Mucosa of descending colon (tissue), 3 donors: ENCODE results near the gene RRM2. TPM values are rescaled to one million over a fixed set of nuclear protein-coding genes. Genes with fewer than 3 reads are reported as not detected.
A peak's percentile ranks its signal among the peaks of the same experiment; 100 is the strongest.

Experiments
- ATAC-seq: fragments of 200-7000 bp; cut with Tn5 transposase; one replicate; pipeline ENCODE4 v1.9.1; 2020; ENCODE audit warnings: mild to moderate bottlenecking, moderate library complexity
- DNase-seq, 3 donors: peaks; one replicate each; pipeline ENCODE4 v3.0.0-alpha.2; 2020
- H3K36me3 ChIP-seq: fragments of 200-600 bp; one replicate; pipeline ENCODE4 v1.8.0; 2021; ENCODE audit warnings: low read depth, mild to moderate bottlenecking
- H3K4me1 ChIP-seq: fragments of 200-600 bp; one replicate; pipeline ENCODE4 v1.8.0; 2021; ENCODE audit warnings: low read depth, mild to moderate bottlenecking
- H3K4me3 ChIP-seq: fragments of 200-600 bp; one replicate; pipeline ENCODE4 v1.8.0; 2021; ENCODE audit warnings: mild to moderate bottlenecking
- H3K9me3 ChIP-seq: fragments of 200-600 bp; one replicate; pipeline ENCODE4 v1.8.0; 2021; ENCODE audit warnings: mild to moderate bottlenecking
- CTCF ChIP-seq: fragments of 200-600 bp; IDR thresholded peaks from one replicate; pipeline ENCODE4 v1.8.0; 2022; ENCODE audit warnings: antibody characterized with exemption, mild to moderate bottlenecking
- intact Hi-C, 2 donors: fragments of 100-400 bp; cut with DNase I in 1 of 2; cut with micrococcal nuclease in 1 of 2; formaldehyde crosslinking; loops; one replicate each; pipeline versions ENCODE4 v1.11.0 to v1.11.1; 2022; cut with DNase I, micrococcal nuclease
- total RNA-seq, 3 donors: library from RNA; stranded (reverse); fragmentation: NEBNext Ultra II Directional in 2 of 3; extraction: Animal tissue kit (Norgen Biotek cat#: 25700) in 2 of 3; gene quantifications; one replicate each; pipeline versions ENCODE4 v1.2.1 to v1.2.4, GENCODE V29; 2021 to 2023
- donor health status: DM: no; HTN: no; CAD: no; lungs with moderate emphysema.
- donor health status: DM: no; HTN: no; CAD: no.
- donor health status: DM: no; HTN: yes; CAD: no.

The RRM2 gene
- total RNA-seq, 3 donors from 2014 or later: 8.5 to 65.3 (median 12.5) TPM

GRCh38 chr2:10076988-10077527 is 45.5 kb upstream of the RRM2 start:
- no peaks in the 10 kb centered on the region for H3K9me3 ChIP-seq
- no peak for ATAC-seq

GRCh38 chr2:10078001-10078400 is 44.5 kb upstream of the RRM2 start:
- H3K4me1 ChIP-seq: peaks cover 16% of the 10 kb centered on the region
- ATAC-seq: no peak
- TF ChIP-seq CTCF: no peak
- H3K4me3 ChIP-seq: no peak overlapping the region
- intact Hi-C loops: loop anchor here in 1 of 2 donors (10.0 kb wide), 1 partner anchor 357 kb away; no protein-coding TSS in a partner anchor
- DNase-seq: no peak
- H3K9me3 ChIP-seq: no peaks in the 10 kb centered on the region
- no peaks in the 10 kb centered on the region for H3K36me3 ChIP-seq

More at GRCh38 chr2:10076988-10077527, 45.5 kb upstream of the RRM2 start:
- DNase-seq: no peak
- Histone ChIP-seq H3K4me1 (peaks cover 16% of the 10 kb centered on the region), H3K4me3 (no peak overlapping the region), H3K36me3 (no peaks in the 10 kb centered on the region)
- TF ChIP-seq CTCF: no peak
- intact Hi-C loops: loop anchor here in 1 of 2 donors (10.0 kb wide), 1 partner anchor 358 kb away; no protein-coding TSS in a partner anchor

GRCh38 chr2:10078704-10079265 is 43.8 kb upstream of the RRM2 start:
- Histone ChIP-seq H3K9me3 (no peaks in the 10 kb centered on the region), H3K4me3 (no peak overlapping the region), H3K4me1 (peaks cover 16% of the 10 kb centered on the region), H3K36me3 (no peaks in the 10 kb centered on the region)
- no peak for ATAC-seq
- DNase-seq: peak in 1 of 3 donors; percentile 46
- intact Hi-C loops: loop anchor here in 1 of 2 donors (10.0 kb wide), 1 partner anchor 356 kb away; no protein-coding TSS in a partner anchor
- TF ChIP-seq CTCF: no peak

GRCh38 chr2:10079266-10079869 is 43.2 kb upstream of the RRM2 start:
- H3K4me3 ChIP-seq: no peak overlapping the region
- TF ChIP-seq CTCF: no peak
- intact Hi-C loops: loop anchor here in 1 of 2 donors (10.0 kb wide), 1 partner anchor 355 kb away; no protein-coding TSS in a partner anchor
- ATAC-seq (peak; percentile 63), DNase-seq (peak in 1 of 3 donors; percentile 40)
- H3K36me3 ChIP-seq: no peaks in the 10 kb centered on the region
- no peaks in the 10 kb centered on the region for H3K9me3 ChIP-seq
- H3K4me1 ChIP-seq: peaks cover 16% of the 10 kb centered on the region

GRCh38 chr2:10079870-10080535 is 42.5 kb upstream of the RRM2 start, which contains the start of gene CYS1:
CYS1 (minus strand) TSS chr2:10080411; CDS start chr2:10080223, 188 bp downstream.
- no peak for TF ChIP-seq CTCF
- Histone ChIP-seq H3K36me3 (no peaks in the 10 kb centered on the region), H3K4me1 (peaks cover 16% of the 10 kb centered on the region), H3K9me3 (no peaks in the 10 kb centered on the region), H3K4me3 (no peak within 1 kb of the TSS)
- ATAC-seq (peak; percentile 53), DNase-seq (peak in 1 of 3 donors; percentile 34)
- intact Hi-C loops: loop anchor here in 1 of 2 donors (10.0 kb wide), 1 partner anchor 355 kb away; no protein-coding TSS in a partner anchor
